ENCODE data around the gene TGFBR2. TPM values are rescaled to one million over a fixed set of nuclear protein-coding genes. Genes with fewer than 3 reads are reported as not detected.

Gene TGFBR2
- total and polyA plus RNA-seq, 2 experiments from 2014 or later, result 4.7 to 13.0 TPM

DNA sequence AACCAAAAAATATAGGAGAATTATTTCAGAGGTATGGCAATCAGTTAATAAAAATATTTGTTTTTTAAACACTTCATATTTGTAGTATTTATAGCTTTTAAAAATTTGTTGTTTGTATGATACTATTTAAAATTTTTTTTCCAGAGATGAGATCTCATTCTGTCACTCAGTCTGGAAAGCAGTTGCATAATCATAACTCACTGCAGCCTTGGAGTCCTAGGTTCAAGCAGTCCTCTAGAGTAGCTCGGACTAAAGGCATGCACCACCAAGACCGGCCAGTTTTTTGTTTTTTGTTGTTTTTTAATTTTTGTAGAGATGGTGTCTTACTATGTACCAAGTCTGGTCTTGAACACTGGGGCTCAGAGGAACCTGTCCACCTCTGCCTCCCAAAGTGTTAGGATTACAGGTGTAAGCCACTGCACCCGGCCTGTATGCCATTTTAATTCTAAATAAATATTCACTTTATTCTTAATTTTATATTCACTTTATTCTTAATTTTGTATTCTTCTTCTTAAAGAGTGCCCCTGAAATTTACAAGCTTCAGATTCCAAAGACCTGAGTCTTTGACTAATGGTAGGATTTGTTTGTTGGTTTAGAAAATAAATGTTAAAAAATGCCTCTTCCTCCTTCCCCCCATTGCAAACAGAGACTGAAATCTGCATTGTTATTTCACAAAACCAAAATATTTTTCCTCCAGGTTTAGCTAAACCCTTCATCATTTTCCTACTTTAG, 9.4 kb downstream of the TGFBR2 start:
- Histone ChIP-seq H3K4me1 (ENCODE audit: insufficient read depth) (peaks cover 39% of the 10 kb centered on the region), H3K36me3 (ENCODE audit: insufficient read depth) (no peaks in the 10 kb centered on the region), H4K20me1 (replicated peaks; ENCODE audit: insufficient read depth) (peaks cover 11% of the 10 kb centered on the region), H3K9me2 (ENCODE audit: insufficient read depth) (no peaks in the 10 kb centered on the region), H2AFZ (no peak overlapping the region), H3K79me2 (replicated peaks; ENCODE audit: insufficient read depth) (peaks cover 100% of the 10 kb centered on the region), H3K27me3 (ENCODE audit: insufficient read depth) (no peaks in the 10 kb centered on the region), H3F3A (replicated peaks; ENCODE audit: low read depth) (no peaks in the 10 kb centered on the region), H3K4me2 (no peak overlapping the region), H3K27ac (ENCODE audit: low read depth) (no peak overlapping the region), H3K4me3 (no peak overlapping the region)
- DNase-seq (ENCODE audit: low spot score) (no peak), ATAC-seq (no peak)
- H3K9me3 Mint-ChIP-seq, result no peaks in the 10 kb centered on the region
- TF ChIP-seq STAT1 (IDR thresholded peaks at IDR 0.05; ENCODE audit: unreplicated experiment) (no peak), CTCF (conservative IDR thresholded peaks at IDR 0.05; ENCODE audit: low read depth in 2 of 2) (no peak), NANOG (IDR thresholded peaks at IDR 0.05; ENCODE audit: borderline replicate concordance) (no peak), CREB1 (CRISPR knock-in tag; IDR thresholded peaks at IDR 0.05; ENCODE audit: low read depth) (no peak), JUNB (IDR thresholded peaks at IDR 0.05; ENCODE audit: unreplicated experiment) (no peak)
- no peak overlapping the region for H3K4me3 Mint-ChIP-seq
- peaks cover 35% of the 10 kb centered on the region for H3K4me1 Mint-ChIP-seq
- no peak overlapping the region; the same call in 1 of the 2 replicates for H3K27ac Mint-ChIP-seq
- peaks cover 8% of the 10 kb centered on the region; the same call in 2 of the 3 replicates for H3K36me3 Mint-ChIP-seq (ENCODE audit: low read depth)
- H3K27me3 Mint-ChIP-seq (ENCODE audit: insufficient read depth, low read depth, poor library complexity), result no peaks in the 10 kb centered on the region

GRCh38 chr3:30616347-30617027, 10.1 kb downstream of the TGFBR2 start:
- Histone ChIP-seq H3K4me1 (ENCODE audit: insufficient read depth) (peaks cover 32% of the 10 kb centered on the region), H3K27me3 (ENCODE audit: insufficient read depth) (no peaks in the 10 kb centered on the region), H3K36me3 (ENCODE audit: insufficient read depth) (no peaks in the 10 kb centered on the region), H3K9me2 (ENCODE audit: insufficient read depth) (no peaks in the 10 kb centered on the region), H3K4me3 (no peak overlapping the region), H3K79me2 (replicated peaks; ENCODE audit: insufficient read depth) (peaks cover 100% of the 10 kb centered on the region), H4K20me1 (replicated peaks; ENCODE audit: insufficient read depth) (peaks cover 11% of the 10 kb centered on the region), H2AFZ (no peak overlapping the region), H3F3A (replicated peaks; ENCODE audit: low read depth) (no peaks in the 10 kb centered on the region), H3K27ac (ENCODE audit: low read depth) (no peak overlapping the region), H3K4me2 (no peak overlapping the region)
- H3K27ac Mint-ChIP-seq, result no peak overlapping the region; the same call in 1 of the 2 replicates
- no peak overlapping the region for H3K4me3 Mint-ChIP-seq
- no peak for TF ChIP-seq EZH2phosphoT487 (IDR thresholded peaks at IDR 0.05; ENCODE audit: unreplicated experiment)
- no peak for TF ChIP-seq CTCF (conservative IDR thresholded peaks at IDR 0.05; ENCODE audit: low read depth in 2 of 2)
- TF ChIP-seq JUNB (IDR thresholded peaks at IDR 0.05; ENCODE audit: unreplicated experiment), result no peak
- no peak for TF ChIP-seq POLR2AphosphoS5 (IDR thresholded peaks at IDR 0.05; ENCODE audit: low read depth)
- DNase-seq (ENCODE audit: low spot score) (no peak), ATAC-seq (no peak)
- no peaks in the 10 kb centered on the region for H3K9me3 Mint-ChIP-seq
- peaks cover 8% of the 10 kb centered on the region; the same call in 2 of the 3 replicates for H3K36me3 Mint-ChIP-seq (ENCODE audit: low read depth)
- no peaks in the 10 kb centered on the region for H3K27me3 Mint-ChIP-seq (ENCODE audit: insufficient read depth, low read depth, poor library complexity)
- H3K4me1 Mint-ChIP-seq, result peaks cover 31% of the 10 kb centered on the region

Measured in GM23338 (cell line).